ENCODE data around the gene GMIP.
A peak's percentile ranks its signal among the peaks of the same experiment; 100 is the strongest.

GMIP gene

DNA sequence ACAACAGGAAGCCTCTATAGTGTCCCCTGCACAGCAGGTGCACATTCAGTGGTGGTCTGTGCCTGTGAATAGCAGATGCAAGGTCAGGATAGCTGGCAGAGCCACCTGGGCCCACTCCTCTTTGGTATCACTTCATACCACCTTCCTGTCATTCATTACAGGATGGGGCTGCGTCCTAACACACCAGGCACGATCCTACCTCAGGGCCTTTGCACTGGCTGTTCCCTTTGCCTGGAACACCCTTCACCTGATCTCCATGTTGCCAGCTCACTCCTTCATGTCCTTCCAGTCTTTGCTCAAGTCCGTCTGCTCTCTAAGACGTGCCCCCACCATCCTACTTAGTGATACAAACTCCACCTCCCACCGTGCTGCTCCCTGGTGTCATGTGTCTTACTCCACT, 10.8 kb downstream of the GMIP start:
- Histone ChIP-seq H3K4me2 (ENCODE audit: low read length) (no peak overlapping the region), H3K9ac (no peak overlapping the region), H2AFZ (no peak overlapping the region), H3K4me3 (ENCODE audit: low read depth, low read length) (no peak overlapping the region), H3K27ac (no peak overlapping the region), H3K4me1 (peaks cover 9% of the 10 kb centered on the region), H3K36me3 (ENCODE audit: control insufficient read depth, insufficient read depth, low read length) (no peaks in the 10 kb centered on the region), H3K9me3 (ENCODE audit: control insufficient read depth, low read length) (no peaks in the 10 kb centered on the region), H3K79me2 (no peaks in the 10 kb centered on the region), H3K27me3 (ENCODE audit: control insufficient read depth, insufficient read depth, low read length) (no peaks in the 10 kb centered on the region)
- TF ChIP-seq, protein P1, sequence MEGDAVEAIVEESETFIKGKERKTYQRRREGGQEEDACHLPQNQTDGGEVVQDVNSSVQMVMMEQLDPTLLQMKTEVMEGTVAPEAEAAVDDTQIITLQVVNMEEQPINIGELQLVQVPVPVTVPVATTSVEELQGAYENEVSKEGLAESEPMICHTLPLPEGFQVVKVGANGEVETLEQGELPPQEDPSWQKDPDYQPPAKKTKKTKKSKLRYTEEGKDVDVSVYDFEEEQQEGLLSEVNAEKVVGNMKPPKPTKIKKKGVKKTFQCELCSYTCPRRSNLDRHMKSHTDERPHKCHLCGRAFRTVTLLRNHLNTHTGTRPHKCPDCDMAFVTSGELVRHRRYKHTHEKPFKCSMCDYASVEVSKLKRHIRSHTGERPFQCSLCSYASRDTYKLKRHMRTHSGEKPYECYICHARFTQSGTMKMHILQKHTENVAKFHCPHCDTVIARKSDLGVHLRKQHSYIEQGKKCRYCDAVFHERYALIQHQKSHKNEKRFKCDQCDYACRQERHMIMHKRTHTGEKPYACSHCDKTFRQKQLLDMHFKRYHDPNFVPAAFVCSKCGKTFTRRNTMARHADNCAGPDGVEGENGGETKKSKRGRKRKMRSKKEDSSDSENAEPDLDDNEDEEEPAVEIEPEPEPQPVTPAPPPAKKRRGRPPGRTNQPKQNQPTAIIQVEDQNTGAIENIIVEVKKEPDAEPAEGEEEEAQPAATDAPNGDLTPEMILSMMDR (IDR thresholded peaks at IDR 0.05) = no peak

DNA sequence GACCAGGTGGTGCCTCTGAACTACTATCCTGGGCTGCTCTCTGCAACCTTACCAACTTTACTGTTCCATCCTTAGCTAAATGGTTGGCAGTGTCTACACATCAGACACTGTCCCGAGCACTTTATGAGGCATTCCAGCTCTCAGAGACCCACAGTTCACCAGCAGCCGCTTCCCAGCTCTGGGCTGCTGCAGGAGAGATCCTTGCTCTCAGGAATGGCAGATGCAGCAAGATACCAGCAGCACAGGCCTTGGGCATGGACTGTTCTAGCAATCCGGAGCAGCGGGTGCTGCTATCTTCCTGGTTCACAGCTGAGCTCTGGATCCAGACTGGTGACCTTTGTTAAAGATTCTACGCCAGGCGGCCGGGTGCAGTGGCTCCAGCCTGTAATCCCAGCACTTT, 12.1 kb downstream of the GMIP start:
- H3K27me3 ChIP-seq (ENCODE audit: control insufficient read depth, insufficient read depth, low read length) = no peaks in the 10 kb centered on the region
- H3K4me3 ChIP-seq (ENCODE audit: low read depth, low read length) = no peak overlapping the region
- H3K4me1 ChIP-seq = no peaks in the 10 kb centered on the region
- H3K27ac ChIP-seq = no peak overlapping the region
- H3K4me2 ChIP-seq (ENCODE audit: low read length) = no peak overlapping the region
- TF ChIP-seq, protein P1 (IDR thresholded peaks at IDR 0.05) = no peak
- H2AFZ ChIP-seq = no peak overlapping the region
- H3K9me3 ChIP-seq (ENCODE audit: control insufficient read depth, low read length) = no peaks in the 10 kb centered on the region
- no peak overlapping the region for H3K9ac ChIP-seq
- H3K79me2 ChIP-seq = no peaks in the 10 kb centered on the region
- no peaks in the 10 kb centered on the region for H3K36me3 ChIP-seq (ENCODE audit: control insufficient read depth, insufficient read depth, low read length)

DNA sequence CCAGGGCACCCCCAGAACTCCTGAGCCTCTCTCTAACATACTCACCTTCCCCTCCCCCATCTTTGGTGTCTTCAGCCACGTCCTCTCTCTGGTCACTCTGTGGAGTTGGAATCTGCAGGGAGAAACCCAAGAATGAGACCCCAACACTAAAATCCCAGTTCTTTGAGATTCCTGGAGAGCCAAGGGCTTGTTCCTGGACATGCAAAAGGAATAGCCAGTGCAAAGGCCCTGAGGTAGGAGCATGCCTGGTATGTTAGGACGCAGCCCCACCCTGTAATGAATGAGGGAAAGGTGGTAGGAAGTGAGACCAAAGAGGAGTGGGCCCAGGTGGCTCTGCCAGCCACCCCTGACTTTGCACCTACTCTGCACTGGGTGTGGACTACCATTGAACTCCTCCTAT, 13.0 kb downstream of the GMIP start:
- Histone ChIP-seq H3K79me2 (no peaks in the 10 kb centered on the region), H3K27me3 (ENCODE audit: control insufficient read depth, insufficient read depth, low read length) (no peaks in the 10 kb centered on the region), H3K9ac (no peak overlapping the region), H3K27ac (no peak overlapping the region), H3K4me3 (ENCODE audit: low read depth, low read length) (no peak overlapping the region), H3K9me3 (ENCODE audit: control insufficient read depth, low read length) (no peaks in the 10 kb centered on the region), H3K4me2 (ENCODE audit: low read length) (no peak overlapping the region), H2AFZ (no peak overlapping the region), H3K36me3 (ENCODE audit: control insufficient read depth, insufficient read depth, low read length) (no peaks in the 10 kb centered on the region), H3K4me1 (no peaks in the 10 kb centered on the region)
- TF ChIP-seq, protein P1 (IDR thresholded peaks at IDR 0.05) = no peak

DNA sequence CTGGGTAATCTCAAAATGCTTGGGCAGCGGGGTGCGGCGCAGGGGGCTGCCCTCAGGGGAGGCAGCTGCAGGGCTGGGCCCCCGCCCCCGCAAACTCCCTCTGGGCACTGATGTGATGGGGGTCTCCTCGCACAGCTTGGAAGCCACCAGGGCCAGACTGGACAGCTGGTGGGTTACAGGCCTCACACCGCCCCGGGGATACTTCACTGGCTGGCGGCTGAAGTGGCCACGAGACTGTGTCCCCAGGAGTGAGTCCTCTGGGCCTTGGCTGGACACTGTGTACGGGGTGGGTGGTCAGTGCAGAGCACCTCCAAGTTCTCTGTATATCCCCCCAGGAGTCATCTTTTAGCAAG, 13.4 kb downstream of the GMIP start:
- Histone ChIP-seq H3K4me1 (no peaks in the 10 kb centered on the region), H3K4me2 (ENCODE audit: low read length) (no peak overlapping the region), H3K9me3 (ENCODE audit: control insufficient read depth, low read length) (no peaks in the 10 kb centered on the region), H3K27me3 (ENCODE audit: control insufficient read depth, insufficient read depth, low read length) (no peaks in the 10 kb centered on the region), H3K9ac (no peak overlapping the region), H3K79me2 (no peaks in the 10 kb centered on the region), H3K27ac (no peak overlapping the region), H2AFZ (no peak overlapping the region), H3K36me3 (ENCODE audit: control insufficient read depth, insufficient read depth, low read length) (no peaks in the 10 kb centered on the region), H3K4me3 (ENCODE audit: low read depth, low read length) (no peak overlapping the region)
- TF ChIP-seq, protein P1 (IDR thresholded peaks at IDR 0.05) = no peak

DNA sequence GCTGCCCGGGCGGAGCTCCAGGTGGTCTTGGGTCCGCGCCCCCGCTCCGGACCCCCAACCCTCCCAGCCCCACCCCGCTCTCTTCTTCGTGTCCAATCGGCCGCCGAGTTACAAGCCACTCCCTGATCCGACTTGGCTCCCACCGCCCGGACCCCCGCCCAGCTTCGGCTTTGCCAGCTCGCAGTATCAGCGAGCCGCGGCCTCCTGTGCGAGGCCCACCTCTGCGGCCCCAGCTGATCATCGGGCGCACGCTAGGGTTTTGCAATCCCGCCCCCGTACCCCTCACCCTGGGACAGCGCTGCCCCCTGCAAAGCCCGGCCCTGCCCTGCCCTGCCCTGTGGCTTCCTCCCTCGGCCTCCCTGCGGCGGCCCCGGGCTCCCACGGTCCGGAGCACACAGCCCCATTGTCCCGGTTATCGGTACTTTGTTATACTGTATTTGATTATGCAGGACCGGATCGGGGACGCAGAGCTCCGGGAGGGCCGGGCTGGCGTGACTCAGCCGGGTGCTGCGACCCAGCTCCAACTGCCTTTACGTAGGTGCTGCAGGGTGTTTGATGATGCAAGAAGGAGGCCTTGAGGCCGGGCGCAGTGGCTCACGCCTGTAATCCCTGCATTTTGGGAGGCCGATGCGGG, 14.8 kb downstream of the GMIP start:
- Histone ChIP-seq H3K79me2 (no peaks in the 10 kb centered on the region), H3K36me3 (ENCODE audit: control insufficient read depth, insufficient read depth, low read length) (no peaks in the 10 kb centered on the region), H3K27me3 (ENCODE audit: control insufficient read depth, insufficient read depth, low read length) (no peaks in the 10 kb centered on the region), H2AFZ (peak overlapping the region; percentile 94), H3K4me2 (ENCODE audit: low read length) (peak overlapping the region; percentile 58), H3K27ac (no peak overlapping the region), H3K4me1 (no peaks in the 10 kb centered on the region), H3K9ac (no peak overlapping the region), H3K9me3 (ENCODE audit: control insufficient read depth, low read length) (no peaks in the 10 kb centered on the region), H3K4me3 (ENCODE audit: low read depth, low read length) (peak overlapping the region; percentile 53)
- TF ChIP-seq, protein P1 (IDR thresholded peaks at IDR 0.05) = no peak

All from parathyroid adenoma (tissue), 2 donors.